NCI-H2081 (cell line): ENCODE data around the gene TSPAN14.

Experiments
- DNase-seq, 2 experiments: peaks; one replicate each; lab custom pipeline; 2025; lab: John Stamatoyannopoulos, UW

The TSPAN14 gene

DNA sequence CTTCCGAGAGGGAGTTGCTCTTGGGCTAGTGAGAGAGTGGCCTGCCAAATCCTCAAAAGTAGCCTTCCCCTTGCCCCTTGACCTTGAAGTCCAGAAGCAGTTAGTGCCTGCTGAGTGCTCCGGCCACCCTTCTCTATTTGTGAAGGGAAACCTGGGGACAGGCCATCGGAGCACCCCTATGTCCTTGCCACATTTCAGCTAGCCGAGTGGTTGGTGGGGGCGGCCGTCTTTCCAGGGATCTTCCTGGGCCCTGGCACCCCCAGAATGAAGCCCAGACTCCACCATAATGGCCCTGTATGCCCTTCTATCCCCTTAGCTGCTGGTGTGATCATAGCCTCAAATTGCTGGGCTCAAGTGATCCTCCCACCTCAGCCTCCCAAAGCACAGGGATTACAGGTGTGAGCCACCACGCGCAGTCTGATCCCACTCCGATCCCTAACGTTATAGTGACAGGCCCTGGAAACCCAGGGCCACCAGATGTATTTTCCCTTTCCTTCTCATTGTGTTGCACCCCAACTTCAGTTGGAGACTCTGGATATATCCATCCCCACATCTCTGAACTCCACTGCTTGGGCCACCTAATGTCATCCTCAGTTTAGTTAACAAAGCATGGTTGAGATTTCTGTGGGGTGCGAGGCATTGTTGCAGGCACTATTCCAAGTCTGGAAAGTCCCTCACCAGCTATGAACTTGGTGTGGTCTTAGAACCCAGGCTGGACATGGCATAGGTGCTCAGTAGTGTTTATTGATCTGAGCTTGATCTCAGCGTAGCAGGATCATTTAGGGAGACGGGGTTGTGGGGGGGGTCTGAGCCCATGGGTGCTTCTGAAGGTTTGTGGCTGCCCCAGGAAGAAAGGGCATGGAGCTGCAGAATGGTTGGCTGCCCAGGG, 1.6 kb downstream of the TSPAN14 start:
- no peak for DNase-seq

DNA sequence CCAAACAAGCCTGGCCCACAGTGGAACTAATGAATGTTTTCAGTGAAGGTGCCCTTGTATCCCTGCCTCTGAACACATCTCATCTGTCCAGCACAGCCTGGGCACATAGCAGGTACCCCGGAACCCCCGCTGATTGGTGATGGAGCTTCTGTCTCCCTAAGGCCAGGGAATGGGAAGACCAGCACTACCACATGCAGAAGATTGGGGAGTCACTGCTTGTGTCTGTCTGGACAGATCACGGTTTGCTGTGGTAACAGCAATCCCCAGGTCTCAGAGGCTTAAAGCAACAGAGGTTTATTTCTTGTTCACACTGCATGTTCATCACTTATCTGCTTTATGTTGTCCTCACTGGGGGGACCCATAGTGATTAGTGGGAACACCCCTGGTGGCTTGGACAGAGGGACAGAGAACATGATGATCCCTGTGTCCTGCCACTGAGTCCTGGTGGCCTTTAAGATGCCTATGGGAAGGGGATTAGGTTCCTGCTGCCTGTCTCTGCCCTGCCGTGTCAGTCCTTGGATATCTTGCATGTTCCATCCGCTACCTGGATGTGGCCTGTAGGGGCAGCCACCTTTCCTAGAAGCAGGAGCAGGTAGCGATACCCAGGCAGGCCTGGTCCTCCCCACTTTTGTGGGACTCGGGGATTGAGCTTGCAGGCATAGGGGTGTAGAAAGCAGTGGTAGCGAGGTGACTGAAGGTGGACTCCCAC, 3.6 kb downstream of the TSPAN14 start:
- DNase-seq, result no peak

DNA sequence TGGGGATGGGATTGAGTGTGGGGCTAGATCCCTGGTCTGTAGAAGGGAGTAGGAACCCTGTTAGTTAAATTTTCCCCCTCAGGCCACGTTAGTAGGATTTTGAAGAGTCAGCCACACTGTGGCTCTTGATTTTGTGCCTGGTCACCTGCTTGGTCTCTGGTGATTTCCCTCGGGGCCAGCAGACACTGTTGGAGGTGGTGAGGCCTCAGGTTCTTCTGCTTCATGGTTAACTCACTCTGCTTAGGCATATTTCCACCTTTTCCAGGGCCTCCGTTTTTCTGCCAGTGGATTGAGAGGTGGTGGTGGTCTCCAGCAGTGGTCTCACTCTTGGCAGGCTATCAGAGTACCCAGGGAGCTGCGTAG, 4.1 kb downstream of the TSPAN14 start:
- DNase-seq, result no peak

GRCh38 chr10:80458638-80459037, 4.5 kb downstream of the TSPAN14 start:
- DNase-seq, result no peak

DNA sequence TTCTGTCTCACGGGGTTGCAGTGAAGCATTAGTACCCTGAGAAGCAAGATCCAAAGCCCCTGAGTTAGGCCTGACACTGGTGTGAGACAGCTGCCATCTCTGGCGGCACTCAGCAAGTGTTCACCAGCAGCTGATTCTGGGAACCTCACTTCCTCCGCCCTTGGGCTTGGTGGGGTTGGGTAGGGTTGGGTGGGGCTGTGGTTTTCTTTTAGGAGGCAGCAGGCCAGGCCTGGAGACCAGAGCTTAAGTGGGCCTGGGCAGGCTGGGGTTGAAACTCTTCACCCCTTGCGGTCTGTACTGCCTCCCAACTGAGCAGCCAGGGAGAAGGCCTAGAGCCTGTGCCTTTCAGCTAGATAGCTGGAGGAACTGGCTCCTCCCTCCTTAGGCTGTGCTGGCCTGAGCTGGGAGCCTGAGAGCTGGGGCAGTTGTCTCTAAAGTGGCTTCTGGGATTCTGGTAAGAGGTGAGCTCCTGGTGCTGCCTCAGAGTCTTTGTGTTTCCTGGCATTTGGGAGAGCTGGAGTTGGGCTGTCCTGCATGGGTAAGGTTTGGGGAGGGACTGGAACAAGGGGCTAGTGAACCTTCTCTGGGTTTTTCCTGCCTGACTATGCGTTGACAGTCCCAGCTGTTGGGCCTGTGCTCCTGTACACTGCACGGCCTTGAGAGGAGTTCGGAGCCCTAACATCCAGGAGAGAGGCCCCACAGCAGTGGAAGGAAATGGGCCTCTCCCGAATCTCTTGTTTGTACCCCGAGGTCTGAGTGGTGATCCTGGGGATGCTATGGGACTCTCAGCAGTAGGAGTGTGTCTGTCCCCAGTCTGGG, 5.1 kb downstream of the TSPAN14 start:
- DNase-seq, result peak in 1 of 2 experiments; percentile 1

DNA sequence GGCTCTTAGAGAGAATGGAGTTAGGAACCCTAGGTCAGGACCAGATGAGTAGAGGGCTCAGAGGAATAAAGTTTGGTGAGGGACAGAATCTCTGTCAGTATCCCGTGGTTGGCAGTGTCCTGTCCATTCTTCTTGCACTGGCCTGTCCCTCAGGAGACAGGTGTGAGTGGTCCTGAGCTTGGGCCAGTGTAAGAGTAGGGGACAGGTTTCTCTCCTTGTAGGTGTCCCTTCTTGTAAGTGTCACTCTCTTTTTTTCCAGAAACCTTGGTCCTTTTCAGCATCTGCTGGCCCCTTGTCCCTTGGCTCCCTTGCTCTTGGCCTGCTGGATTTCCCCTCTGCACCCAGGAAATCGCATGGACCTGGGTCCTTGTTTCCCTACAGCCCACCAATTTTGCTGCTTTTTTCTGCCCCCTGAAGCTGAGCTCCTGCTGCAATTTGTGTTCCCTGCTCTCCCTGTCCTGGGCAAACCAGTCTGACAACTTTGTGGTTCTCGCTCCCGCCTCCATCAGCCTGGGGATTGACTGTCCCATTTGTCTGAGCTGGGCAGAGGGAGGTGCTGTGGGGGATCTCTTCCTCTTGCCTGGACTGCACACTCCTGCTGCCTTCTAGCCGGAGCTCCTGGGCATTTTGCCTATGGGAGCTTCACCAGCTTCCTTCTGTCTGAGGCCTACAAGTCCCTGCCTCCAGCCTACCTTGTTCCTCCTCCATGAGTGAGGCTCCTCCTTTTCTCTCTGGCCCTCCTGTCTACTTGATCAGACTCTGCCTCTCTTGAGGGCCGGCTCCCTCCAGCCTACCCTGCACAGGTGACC, 6.5 kb downstream of the TSPAN14 start:
- DNase-seq, result peak; percentile 38 to 54

DNA sequence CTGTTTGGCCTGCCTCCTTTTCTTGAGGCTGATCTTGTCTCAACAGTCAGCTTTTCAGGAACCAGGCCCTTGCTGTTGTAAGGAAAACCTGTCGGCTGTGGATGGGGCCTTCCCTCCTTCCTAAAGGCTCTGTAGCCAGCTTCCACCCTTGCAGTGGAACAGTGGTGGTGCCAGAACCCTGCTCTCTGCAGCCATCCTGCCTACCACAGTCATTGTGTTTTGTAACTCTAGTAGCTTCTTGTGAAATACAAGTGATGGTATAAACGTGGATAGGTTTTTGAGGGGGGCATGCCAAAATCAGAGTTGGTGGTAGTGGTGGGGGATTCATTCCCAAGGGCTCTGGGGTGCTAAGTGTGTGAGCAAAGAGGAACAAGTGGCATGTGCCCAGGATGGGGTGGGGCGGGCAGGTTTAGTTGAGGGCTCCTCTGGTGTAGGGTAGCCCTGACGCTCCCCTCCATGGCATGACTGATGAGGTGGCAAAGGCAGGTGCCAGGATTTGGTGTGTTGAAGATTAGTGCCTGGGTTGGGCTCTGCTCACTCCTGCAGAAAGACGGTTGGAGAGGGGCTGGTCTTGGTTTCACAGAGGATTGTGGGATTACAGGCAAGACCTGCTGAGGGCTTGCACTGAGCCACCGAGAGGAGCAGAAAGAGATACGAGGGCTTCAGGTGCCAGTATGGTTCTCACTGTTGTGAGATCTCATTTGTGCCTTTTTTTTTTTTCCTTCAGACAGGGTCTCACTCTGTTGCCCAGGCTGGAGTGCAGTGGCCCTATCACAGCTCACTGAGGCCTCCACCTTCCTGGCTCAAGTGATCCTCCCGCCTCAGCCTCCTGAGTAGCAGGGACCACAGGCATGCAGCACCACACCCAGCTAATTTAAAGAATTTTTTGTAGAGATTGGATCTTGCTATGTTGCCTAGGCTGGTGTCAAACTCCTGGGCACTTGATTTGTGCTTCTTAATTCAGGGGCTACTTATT, 7.4 kb downstream of the TSPAN14 start:
- DNase-seq, result no peak

GRCh38 chr10:80462299-80462980, 8.3 kb downstream of the TSPAN14 start:
- DNase-seq, result no peak

DNA sequence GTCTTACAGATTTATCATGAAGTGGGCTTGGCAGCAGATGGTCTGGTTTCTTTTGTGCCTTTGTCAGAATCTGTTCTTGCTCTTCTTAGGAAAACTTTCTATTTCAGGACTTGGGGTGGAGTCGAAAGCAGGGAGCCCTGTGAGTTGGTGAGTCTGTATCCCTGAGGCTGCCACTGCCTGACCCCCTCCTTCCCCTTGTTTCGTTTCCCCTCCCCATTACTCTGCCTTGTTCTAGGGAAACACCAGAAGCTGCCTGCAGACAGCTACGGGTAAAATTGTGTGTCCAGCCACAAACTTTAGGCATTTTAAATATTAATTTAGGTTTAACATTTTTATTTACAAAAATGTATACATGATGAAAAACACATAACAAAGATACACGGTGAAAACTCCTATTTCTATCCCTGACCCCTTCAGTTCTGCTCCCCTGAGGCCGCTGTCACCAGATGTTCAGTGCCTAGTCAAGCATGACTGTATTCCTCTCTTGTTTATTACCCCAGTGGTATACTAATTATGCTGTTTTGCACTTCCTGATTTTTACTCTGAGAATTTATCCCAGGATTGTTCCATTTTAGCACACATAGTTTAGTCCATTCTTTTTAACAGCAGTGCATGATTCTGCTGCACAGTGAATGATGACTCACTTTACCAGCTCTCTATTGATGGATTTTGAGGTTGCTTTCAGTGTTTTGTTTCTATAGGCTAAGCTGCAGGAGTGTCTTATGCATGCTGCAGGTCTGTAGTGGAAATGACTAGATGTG, 9.1 kb downstream of the TSPAN14 start:
- peak in 1 of 2 experiments; percentile 42 for DNase-seq

DNA sequence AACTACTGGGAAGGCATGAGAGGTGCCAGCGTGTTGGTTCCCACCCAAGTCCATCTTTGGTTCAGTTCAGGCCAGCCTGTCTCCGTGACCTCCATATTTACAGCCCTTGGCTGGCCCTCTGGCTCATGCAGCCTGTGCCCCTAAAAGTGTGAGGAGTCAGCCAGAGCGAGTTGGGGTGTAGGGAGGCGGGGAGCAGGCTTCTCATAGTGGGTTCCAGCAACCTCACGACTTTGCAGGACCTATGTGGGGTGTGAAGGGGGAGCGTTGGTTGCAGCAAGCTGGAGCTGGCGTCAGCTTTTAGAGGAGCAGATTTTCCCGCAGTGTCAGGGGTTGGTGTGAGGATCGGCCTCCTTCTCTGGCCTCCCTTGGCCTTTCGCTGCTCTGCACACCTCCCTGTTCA, 9.8 kb downstream of the TSPAN14 start:
- no peak for DNase-seq

DNA sequence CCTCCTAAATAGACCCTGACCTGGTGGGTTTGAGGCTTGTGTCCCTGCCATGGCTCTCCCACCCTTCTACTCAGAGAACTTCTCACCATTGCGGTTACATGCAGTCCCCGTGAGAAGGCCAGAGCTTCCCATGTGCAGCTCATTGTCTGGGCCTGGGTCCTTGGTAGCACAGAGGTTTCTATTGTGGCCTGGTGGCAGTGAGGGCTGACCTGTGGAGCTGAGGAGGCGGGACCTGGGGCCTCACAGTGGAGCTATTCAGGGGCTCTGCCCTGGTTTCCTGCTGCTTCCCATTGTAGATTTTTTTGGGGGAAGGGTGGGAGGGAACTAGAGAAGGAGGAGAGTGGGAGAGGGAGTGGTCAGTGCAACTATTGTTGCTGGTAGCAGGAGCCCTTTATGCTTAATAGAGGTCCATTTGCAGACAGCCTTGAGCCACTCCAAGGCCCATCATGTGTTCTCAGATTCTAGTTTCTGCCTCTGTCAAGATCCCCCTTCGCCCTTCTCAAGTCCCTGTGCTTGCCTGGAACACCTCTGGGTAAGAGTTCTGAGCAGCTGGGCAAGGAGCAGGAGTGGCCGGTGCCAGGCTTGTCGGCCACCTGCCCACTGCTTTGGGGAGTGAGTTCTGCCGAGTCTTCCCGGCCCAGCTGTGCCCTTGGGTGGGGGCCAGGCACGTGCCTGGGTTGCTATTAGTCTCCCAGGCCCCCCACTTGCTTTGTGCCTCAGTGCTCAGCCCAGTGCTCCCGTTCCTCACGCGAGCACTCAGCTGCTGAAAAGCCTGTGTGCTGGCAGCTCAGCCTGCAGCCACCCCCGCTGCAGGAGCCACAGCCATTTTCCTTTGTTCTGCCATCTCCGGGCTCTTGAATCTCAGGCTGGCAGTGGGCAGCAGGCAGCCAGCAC, 10.7 kb downstream of the TSPAN14 start:
- peak; percentile 15 to 33 for DNase-seq

DNA sequence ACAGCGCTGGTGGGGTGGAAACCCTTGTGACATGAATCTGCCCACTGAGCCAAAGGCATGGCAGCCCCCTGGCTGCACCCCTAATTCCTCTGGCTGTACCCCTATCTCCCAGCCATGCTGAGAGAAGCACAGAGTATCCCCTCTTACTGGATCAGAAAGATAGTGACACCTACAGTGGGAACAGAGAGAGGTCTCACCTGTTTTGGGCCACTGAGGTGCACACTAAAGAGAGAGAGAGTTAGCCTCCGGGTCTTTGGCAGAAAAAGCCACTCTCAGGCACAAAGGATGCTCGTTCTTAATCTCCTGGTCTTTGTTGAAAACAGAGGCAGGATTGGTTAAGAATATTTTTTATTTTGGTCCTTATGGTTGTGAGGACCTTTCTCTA, 11.3 kb downstream of the TSPAN14 start:
- DNase-seq, result no peak

DNA sequence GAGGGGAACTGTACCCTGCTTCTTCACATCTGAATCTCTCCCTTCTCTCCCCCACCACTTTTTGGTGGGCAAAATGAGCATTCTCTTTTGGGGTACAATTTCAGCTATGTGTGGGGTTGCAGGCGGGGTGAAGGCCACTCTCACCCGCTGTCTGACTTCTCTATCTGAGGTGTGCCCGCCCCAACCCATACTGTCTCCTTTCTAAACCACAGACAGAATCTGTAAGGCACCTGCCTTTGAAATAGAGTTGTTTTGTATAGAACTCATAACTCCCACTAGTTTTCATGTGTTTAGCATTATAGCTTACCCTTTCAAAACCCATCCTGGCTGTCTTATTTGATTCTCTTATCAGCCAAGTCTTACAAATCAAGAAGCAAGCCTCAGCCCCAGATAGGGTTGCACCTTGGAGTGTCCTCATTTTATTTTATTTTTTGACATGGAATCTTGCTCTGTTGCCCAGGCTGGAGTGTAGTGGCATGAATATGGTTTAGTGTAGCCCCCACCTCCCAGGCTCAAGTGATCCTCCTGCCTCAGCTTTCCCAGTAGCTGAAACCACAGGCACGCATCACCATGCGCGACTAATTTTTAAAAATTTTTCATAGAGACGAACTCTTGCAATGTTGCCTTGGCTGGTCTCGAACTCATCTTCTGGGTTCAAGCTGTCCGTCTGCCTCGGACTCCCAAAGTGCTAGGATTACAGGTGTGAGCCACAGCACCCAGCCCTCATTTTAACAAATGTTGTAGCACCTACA, 11.9 kb downstream of the TSPAN14 start:
- DNase-seq, result no peak

DNA sequence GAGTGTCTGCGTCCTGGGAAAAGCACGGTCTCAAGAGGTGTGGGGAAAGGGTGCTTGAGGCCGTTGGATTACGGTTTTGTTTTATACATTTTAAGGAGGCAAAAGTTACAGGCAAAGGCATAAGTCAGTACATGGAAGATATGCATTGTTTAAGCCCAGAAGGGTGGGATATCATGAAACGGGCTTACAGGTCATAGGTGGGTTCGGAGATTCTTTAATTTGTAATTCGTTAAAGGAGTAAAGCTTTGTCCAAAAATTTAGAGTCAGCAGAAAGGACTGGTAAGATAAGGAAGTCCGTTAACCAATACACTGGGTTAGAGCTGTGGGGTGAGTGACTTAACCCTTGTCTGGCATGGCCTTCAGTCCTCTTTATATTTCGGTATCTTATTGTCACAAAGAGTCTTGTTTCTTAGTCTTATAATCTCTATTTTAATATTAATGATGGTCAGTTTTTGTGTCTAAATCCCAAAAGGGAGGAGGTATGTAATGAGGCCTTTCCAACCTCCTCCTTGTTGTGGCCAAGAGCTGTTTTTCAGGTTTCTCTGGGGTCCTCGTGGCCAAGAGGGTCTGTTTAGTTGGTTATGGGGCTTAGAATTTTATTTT, 12.7 kb downstream of the TSPAN14 start:
- no peak for DNase-seq

- no peak for DNase-seq
These were observed 13.9 kb downstream of the TSPAN14 start for GRCh38 chr10:80468002-80468401.

GRCh38 chr10:80468806-80469421, 14.8 kb downstream of the TSPAN14 start:
- no peak for DNase-seq
